Placental epithelial cell (primary cell): ENCODE measurements around the gene IGFBP3. TPM values are rescaled to one million over a fixed set of nuclear protein-coding genes. Genes with fewer than 3 reads are reported as not detected.

ENCODE experiments used
- total RNA-seq: library from RNA; depleted of rRNA; stranded (reverse); fragments of >200 nt; gene quantifications from 2 replicates; pipeline ENCODE4 v1.2.3, GENCODE V29; 2012

IGFBP3 gene
- 1,166 and 1,564 TPM in 2 replicates for total RNA-seq

GRCh38 chr7:45920502-45921380 lies at the start of gene IGFBP3:
Gene IGFBP3 (minus strand): TSS chr7:45921272. CDS start chr7:45921140, 132 bp downstream.

GRCh38 chr7:45888185-45888992 lies 32.7 kb downstream of the IGFBP3 start, which contains the start of gene IGFBP1:
Gene IGFBP1 (plus strand): TSS chr7:45888488. CDS start chr7:45888653, 165 bp downstream.

GRCh38 chr7:45873035-45873354 lies 48.1 kb downstream of the IGFBP3 start, which contains the start of gene CCDC201:
Gene CCDC201 (minus strand): TSS chr7:45873082. CDS start chr7:45873007, 75 bp downstream.

Other genes starting within 250 kb of the IGFBP3 start
- not detected in 2 replicates for gene CCDC201, start 48.2 kb downstream of the IGFBP3 start, total RNA-seq
- gene IGFBP1, start 32.8 kb downstream of the IGFBP3 start, total RNA-seq: under 0.01 TPM in 1 of 2 replicates, not detected in the other